Lung (tissue), 12 donors: Measurements from ENCODE around the gene ZNF611. TPM values are rescaled to one million over a fixed set of nuclear protein-coding genes. Genes with fewer than 3 reads are reported as not detected.
"Not testable (repeated sequence)": the region's sequence is repeated elsewhere in the genome, so short reads cannot be mapped to it uniquely, and the experiment has no call there.

Experiments
- ATAC-seq: fragments of 200-7000 bp; cut with Tn5 transposase; one replicate; pipeline ENCODE4 v1.9.1; 2020; ENCODE audit warnings: moderate number of reproducible peaks; ENCODE audit not compliant: insufficient read depth, low FRiP score
- DNase-seq, 3 donors: peaks; one replicate each; pipeline ENCODE4 v3.0.0-alpha.2; 2013 to 2017
- H3K27ac ChIP-seq, 2 donors: one replicate each; pipeline ENCODE4 v1.5.1; 2013; ENCODE audit warnings: mild to moderate bottlenecking in 2 of 2, moderate library complexity in 2 of 2, control low read depth in 1 of 2, inconsistent platforms in 1 of 2, low read depth in 1 of 2, low read length in 1 of 2
- H3K27me3 ChIP-seq, 3 donors: one replicate each; pipeline ENCODE4 v1.5.1; 2013; ENCODE audit warnings: low read length in 2 of 3; ENCODE audit not compliant: control insufficient read depth in 3 of 3, insufficient read depth in 3 of 3
- H3K36me3 ChIP-seq, 4 donors: one replicate each; pipeline ENCODE4 v1.5.1; 2013; ENCODE audit warnings: low read length in 4 of 4, mild to moderate bottlenecking in 1 of 4, moderate library complexity in 1 of 4; ENCODE audit not compliant: control insufficient read depth in 4 of 4, insufficient read depth in 4 of 4
- H3K4me1 ChIP-seq, 5 donors: one replicate each; pipeline ENCODE4 v1.5.1; 2013; ENCODE audit warnings: low read length in 5 of 5, mild to moderate bottlenecking in 2 of 5, moderate library complexity in 1 of 5; ENCODE audit not compliant: control insufficient read depth in 5 of 5, insufficient read depth in 5 of 5
- H3K4me3 ChIP-seq: one replicate; pipeline ENCODE4 v1.5.1; 2013; ENCODE audit warnings: mild to moderate bottlenecking, control low read depth, moderate library complexity
- H3K9ac ChIP-seq, 2 donors: one replicate each; pipeline ENCODE4 v1.5.1; 2013; ENCODE audit warnings: low read length in 2 of 2, control low read depth in 1 of 2; ENCODE audit not compliant: insufficient read depth in 1 of 2
- H3K9me3 ChIP-seq, 4 donors: one replicate each; pipeline ENCODE4 v1.5.1; 2013; ENCODE audit warnings: low read length in 3 of 4, mild to moderate bottlenecking in 1 of 4, moderate library complexity in 1 of 4; ENCODE audit not compliant: control insufficient read depth in 4 of 4, insufficient read depth in 3 of 4
- WGBS, 2 donors: extraction: QIAGEN DNeasy Blood & Tissue Kit; methylation state at CpG; one replicate each; pipeline ENCODE4 v1.1.7; 2013; 5-methylcytosine and 5-hydroxymethylcytosine counted together
- polyA plus RNA-seq, 2 donors: library from polyadenylated mRNA; stranded (reverse); fragments of 200-250 nt; gene quantifications; one replicate each; pipeline ENCODE4 v1.2.1, GENCODE V29; 2013
- total RNA-seq, 2 donors: library from RNA; depleted of rRNA in 1 of 2; stranded (reverse); fragments of >200 nt in 1 of 2; gene quantifications; one replicate each; pipeline ENCODE4 v1.2.1, GENCODE V29; 2014 to 2021
- TF ChIP-seq, protein P1 (sequence below): IDR thresholded peaks from 2 replicates; pipeline ENCODE4 v1.5.1; 2012; ENCODE audit warnings: mild to moderate bottlenecking; ENCODE audit errors: control extremely low read depth, extremely low read depth
- donor health status: control.
- donor health status: control.
- donor health status: Bipolar disorder and iron deficiency.
- donor health status: healthy.
- donor health status: DM: yes; HTN: yes; CAD: no.

Gene ZNF611
- total and polyA plus RNA-seq, 4 donors, result 4.3 to 28.0 (median 13.2) TPM

DNA sequence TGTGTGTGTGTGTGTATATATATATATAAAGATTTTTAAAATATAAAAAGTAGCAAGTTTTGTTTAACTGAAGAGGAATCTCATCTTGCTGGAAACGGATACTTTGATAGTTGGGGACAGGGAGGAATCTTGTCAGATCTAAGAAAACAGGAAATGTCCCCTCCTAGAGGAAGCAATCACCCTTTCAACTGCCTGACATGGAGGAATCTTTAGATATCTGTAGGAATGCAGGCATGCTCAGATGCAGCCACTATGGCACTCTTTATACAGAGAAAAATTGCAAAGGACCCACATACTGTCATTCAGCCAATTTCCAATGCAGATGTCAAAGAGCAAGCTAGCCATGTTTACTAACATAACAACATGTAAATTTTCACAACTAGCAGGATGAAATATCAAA is 38.8 kb downstream of the ZNF611 start:
- Histone ChIP-seq H3K27me3 (no peaks in the 10 kb centered on the region), H3K4me1 (peaks cover 0 to 5% (median 0%) of the 10 kb centered on the region in 5 donors), H3K9me3 (peaks cover 0 to 4% (median 0%) of the 10 kb centered on the region in 4 donors), H3K9ac (no peak overlapping the region), H3K27ac (no peak overlapping the region), H3K36me3 (no peaks in the 10 kb centered on the region), H3K4me3 (no peak overlapping the region)
- TF ChIP-seq, protein P1, sequence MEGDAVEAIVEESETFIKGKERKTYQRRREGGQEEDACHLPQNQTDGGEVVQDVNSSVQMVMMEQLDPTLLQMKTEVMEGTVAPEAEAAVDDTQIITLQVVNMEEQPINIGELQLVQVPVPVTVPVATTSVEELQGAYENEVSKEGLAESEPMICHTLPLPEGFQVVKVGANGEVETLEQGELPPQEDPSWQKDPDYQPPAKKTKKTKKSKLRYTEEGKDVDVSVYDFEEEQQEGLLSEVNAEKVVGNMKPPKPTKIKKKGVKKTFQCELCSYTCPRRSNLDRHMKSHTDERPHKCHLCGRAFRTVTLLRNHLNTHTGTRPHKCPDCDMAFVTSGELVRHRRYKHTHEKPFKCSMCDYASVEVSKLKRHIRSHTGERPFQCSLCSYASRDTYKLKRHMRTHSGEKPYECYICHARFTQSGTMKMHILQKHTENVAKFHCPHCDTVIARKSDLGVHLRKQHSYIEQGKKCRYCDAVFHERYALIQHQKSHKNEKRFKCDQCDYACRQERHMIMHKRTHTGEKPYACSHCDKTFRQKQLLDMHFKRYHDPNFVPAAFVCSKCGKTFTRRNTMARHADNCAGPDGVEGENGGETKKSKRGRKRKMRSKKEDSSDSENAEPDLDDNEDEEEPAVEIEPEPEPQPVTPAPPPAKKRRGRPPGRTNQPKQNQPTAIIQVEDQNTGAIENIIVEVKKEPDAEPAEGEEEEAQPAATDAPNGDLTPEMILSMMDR, result no peak
- 26 to 35% methylated on average over 1 of the region's 1 CpG for WGBS, 2 donors
- ATAC-seq, result no peak
- DNase-seq, result no peak

DNA sequence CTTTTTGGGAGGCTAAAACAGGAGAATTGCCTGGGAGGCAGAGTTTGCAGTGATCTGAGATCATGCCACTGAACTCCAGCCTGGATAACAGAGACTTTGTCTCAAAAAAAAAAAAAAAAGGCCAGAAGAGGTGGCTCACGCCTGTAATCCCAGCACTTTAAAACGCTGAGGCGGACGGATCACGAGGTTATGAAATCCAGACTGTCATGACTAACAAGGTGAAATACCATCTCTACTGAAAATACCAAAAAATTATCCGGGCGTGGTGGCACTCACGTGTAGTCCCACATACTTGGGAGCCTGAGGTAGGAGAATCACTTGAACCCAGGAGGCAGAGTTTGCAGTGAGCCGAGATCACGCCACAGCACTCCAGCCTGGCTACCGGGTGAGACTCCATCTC is 39.9 kb downstream of the ZNF611 start:
- no peak for ATAC-seq
- WGBS, 2 donors, result 96 to 99% methylated on average over 11 of the region's 11 CpGs
- H3K9me3 ChIP-seq, result peaks cover 0 to 3% (median 0%) of the 10 kb centered on the region in 4 donors
- H3K36me3 ChIP-seq, result no peaks in the 10 kb centered on the region
- H3K4me1 ChIP-seq, result peaks cover 0 to 7% (median 0%) of the 10 kb centered on the region in 5 donors
- no peak for DNase-seq
- H3K27ac ChIP-seq, result no peak overlapping the region
- TF ChIP-seq, protein P1, result no peak
- H3K4me3 ChIP-seq, result no peak overlapping the region
- no peak overlapping the region for H3K9ac ChIP-seq
- H3K27me3 ChIP-seq, result no peaks in the 10 kb centered on the region

DNA sequence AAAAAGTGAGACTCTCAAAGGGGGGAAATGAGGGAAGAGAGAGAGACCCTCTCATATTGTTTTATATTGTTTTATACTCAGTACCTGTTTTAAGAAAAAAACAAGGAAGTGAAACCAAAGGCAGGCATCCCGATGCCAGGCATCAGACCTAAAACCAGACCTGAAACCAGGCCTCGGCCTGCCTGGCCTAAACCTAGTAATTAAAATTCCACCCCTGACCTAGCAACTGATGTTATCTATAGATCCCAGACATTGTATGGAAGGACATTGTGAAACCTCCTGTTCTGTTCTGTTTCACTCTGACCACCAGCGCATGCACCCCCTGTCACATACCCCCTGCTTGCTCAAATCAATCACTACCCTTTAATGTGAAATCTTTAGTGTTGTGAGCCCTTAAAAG is 40.6 kb downstream of the ZNF611 start:
- not testable (repeated sequence) for H3K4me3 ChIP-seq, H3K9ac ChIP-seq, DNase-seq, H3K27ac ChIP-seq, H3K36me3 ChIP-seq, H3K27me3 ChIP-seq, ATAC-seq, H3K9me3 ChIP-seq, H3K4me1 ChIP-seq
- 86 to 89% methylated on average over 3 of the region's 3 CpGs for WGBS, 2 donors

DNA sequence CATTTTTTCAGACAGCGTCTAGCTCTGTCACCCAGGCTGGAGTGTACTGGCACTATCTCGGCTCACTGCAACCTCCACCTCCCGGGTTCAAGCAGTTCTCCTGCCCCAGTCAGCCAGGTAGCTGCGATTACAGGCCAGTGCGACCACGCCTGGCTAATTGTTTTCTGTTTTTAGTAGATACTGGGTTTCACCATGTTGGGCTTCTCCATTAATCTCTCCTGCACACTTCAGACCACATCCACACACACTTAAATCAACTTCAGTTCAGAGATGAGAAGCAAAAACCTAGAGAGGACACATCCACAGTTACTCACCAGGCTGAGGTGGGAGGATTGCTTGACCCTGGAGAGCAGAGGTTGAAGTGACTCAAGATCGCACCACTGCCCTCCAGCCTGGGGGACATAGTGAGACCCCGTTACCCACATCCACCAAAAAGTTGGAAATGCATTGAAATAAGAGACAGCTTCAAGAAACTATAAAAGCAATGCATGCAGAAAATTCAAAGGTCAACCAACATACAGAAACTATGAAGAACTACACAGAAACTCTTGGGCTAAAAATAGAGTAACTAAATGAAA is 42.3 kb downstream of the ZNF611 start:
- H3K9ac ChIP-seq, result no peak overlapping the region
- DNase-seq (no peak), ATAC-seq (no peak)
- H3K9me3 ChIP-seq, result no peaks in the 10 kb centered on the region
- no peaks in the 10 kb centered on the region for H3K27me3 ChIP-seq
- H3K4me3 ChIP-seq, result no peak overlapping the region
- TF ChIP-seq, protein P1, result no peak
- H3K36me3 ChIP-seq, result no peaks in the 10 kb centered on the region
- H3K27ac ChIP-seq, result no peak overlapping the region
- H3K4me1 ChIP-seq, result peaks cover 0 to 17% (median 3%) of the 10 kb centered on the region in 5 donors
- WGBS, 2 donors, result 85 to 88% methylated on average over 8 of the region's 8 CpGs
